Ishikawa (cell line): Measurements from ENCODE around the gene PATL2.

Experiments used
- CEBPB ChIP-seq: IDR thresholded peaks from 2 replicates; pipeline ENCODE4 v1.6.1; 2012
- CREB1 ChIP-seq: IDR thresholded peaks from 2 replicates; pipeline ENCODE4 v1.6.1; 2012; ENCODE audit warnings: low read depth
- EGR1 ChIP-seq: IDR thresholded peaks from 2 replicates; pipeline ENCODE4 v1.6.1; 2012
- EP300 ChIP-seq: IDR thresholded peaks from 2 replicates; pipeline ENCODE4 v1.6.1; 2012; ENCODE audit warnings: borderline replicate concordance
- FOXM1 ChIP-seq: IDR thresholded peaks from 2 replicates; pipeline ENCODE4 v1.6.1; 2012; ENCODE audit warnings: low read depth, borderline replicate concordance
- MAX ChIP-seq: IDR thresholded peaks from 2 replicates; pipeline ENCODE4 v1.6.1; 2012
- NFIC ChIP-seq: IDR thresholded peaks from 2 replicates; pipeline ENCODE4 v1.6.1; 2012
- RAD21 ChIP-seq: IDR thresholded peaks from 2 replicates; pipeline ENCODE4 v1.6.1; 2012; ENCODE audit warnings: low read depth
- REST ChIP-seq: IDR thresholded peaks from 2 replicates; pipeline ENCODE4 v1.6.1; 2012; ENCODE audit warnings: low read depth, mild to moderate bottlenecking
- TAF1 ChIP-seq: IDR thresholded peaks from 2 replicates; pipeline ENCODE4 v1.6.1; 2012; ENCODE audit warnings: low read depth, mild to moderate bottlenecking
- TCF12 ChIP-seq: IDR thresholded peaks from 2 replicates; pipeline ENCODE4 v1.6.1; 2012; ENCODE audit warnings: low read depth
- TEAD4 ChIP-seq: IDR thresholded peaks from 2 replicates; pipeline ENCODE4 v1.6.1; 2012
- USF1 ChIP-seq: IDR thresholded peaks from 2 replicates; pipeline ENCODE4 v1.6.1; 2012
- YY1 ChIP-seq: IDR thresholded peaks from 2 replicates; pipeline ENCODE4 v1.6.1; 2012; ENCODE audit warnings: low read depth
- ZBTB7A ChIP-seq: IDR thresholded peaks from 2 replicates; pipeline ENCODE4 v1.6.1; 2012; ENCODE audit warnings: low read depth

The PATL2 gene

GRCh38 chr15:44719293-44719999 lies 8.3 kb upstream of the PATL2 start:
- no peak for TF ChIP-seq FOXM1
- TF ChIP-seq TCF12 = no peak
- no peak for TF ChIP-seq RAD21
- no peak for TF ChIP-seq EGR1
- TF ChIP-seq YY1 = no peak
- no peak for TF ChIP-seq MAX
- TF ChIP-seq CREB1 = no peak
- no peak for TF ChIP-seq REST

GRCh38 chr15:44718927-44719292 lies 7.8 kb upstream of the PATL2 start:
- no peak for TF ChIP-seq REST

- TF ChIP-seq CEBPB = no peak
- no peak for TF ChIP-seq TCF12
- no peak for TF ChIP-seq TEAD4
- TF ChIP-seq EP300 = no peak
- no peak for TF ChIP-seq REST
- no peak for TF ChIP-seq TAF1
- TF ChIP-seq CREB1 = no peak
- TF ChIP-seq USF1 = no peak
- no peak for TF ChIP-seq ZBTB7A
- TF ChIP-seq RAD21 = no peak
Measured at GRCh38 chr15:44718180-44718926, 7.2 kb upstream of the PATL2 start.

GRCh38 chr15:44716983-44717602 lies 6.0 kb upstream of the PATL2 start:
- TF ChIP-seq REST = no peak
- TF ChIP-seq NFIC = no peak
- TF ChIP-seq TCF12 = no peak
- TF ChIP-seq USF1 = no peak
- TF ChIP-seq EGR1 = no peak
- no peak for TF ChIP-seq CEBPB
- TF ChIP-seq TAF1 = no peak
- no peak for TF ChIP-seq CREB1
- TF ChIP-seq FOXM1 = no peak
- TF ChIP-seq RAD21 = no peak
- no peak for TF ChIP-seq EP300
- no peak for TF ChIP-seq MAX
- no peak for TF ChIP-seq ZBTB7A
- no peak for TF ChIP-seq TEAD4
- no peak for TF ChIP-seq YY1
